ENCODE measurements around the gene TMEM253.

DNA sequence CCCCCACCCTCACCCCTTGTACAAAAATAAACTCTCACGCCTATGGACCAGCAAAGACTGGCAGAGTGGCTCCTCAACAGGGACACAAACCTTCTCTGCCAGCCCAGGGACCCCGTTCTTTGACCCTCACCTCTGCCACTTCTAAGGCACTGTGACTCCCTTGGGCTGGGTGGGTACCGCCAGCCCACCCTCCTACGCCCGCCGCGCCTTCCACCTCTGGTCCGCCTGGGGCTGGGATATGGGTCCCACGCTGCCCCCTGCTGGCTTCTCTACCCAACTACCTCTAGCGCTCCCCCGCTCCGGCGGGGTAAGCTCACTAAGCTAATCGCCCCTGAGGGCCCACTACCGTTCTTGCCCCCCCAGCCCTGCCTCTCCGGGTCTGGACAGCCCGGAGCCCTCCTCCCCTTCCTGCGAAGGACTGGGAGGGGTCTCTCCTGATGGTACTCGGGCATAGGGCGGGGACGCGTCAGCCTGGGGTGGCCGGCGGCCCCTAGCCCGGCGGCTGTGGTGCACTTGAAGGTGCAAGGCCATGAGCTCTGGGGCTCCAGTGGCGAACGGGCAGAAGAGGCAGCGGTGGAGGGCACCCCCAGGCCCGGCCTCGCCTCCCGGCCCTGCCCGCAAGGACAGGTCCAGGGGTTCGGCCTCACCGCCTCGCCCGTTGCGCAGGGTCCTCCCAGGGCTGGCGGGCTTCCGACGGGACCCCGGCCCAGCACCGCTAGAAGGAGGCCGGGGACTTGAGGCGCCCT lies 10.5 kb upstream of the TMEM253 start:
- TF ChIP-seq FOXK2 (IDR thresholded peaks at IDR 0.05) = no peak
- no peak for TF ChIP-seq FOXA1 (IDR thresholded peaks at IDR 0.05)

All from HEK293T (cell line).